IMR-90 (cell line): Measurements from ENCODE around the gene RBBP8. TPM values are rescaled to one million over a fixed set of nuclear protein-coding genes. Genes with fewer than 3 reads are reported as not detected.

Experiments used
- ATAC-seq: fragments of 200-7000 bp; cut with Tn5 transposase; 2 replicates; pipeline ENCODE4 v1.9.1; 2020; ENCODE audit warnings: low read depth, mild to moderate bottlenecking, moderate library complexity
- BruUV-seq: library from RNA; stranded (reverse); fragments of 400-500 nt; replicated peaks from 2 replicates; lab custom pipeline; 2021; lab: Mats Ljungman, UMichigan
- CTCF ChIA-PET: fragments of 300-600 bp; formaldehyde crosslinking; extraction: SDS; loops from one replicate; lab custom pipeline; 2021; ENCODE audit warnings: antibody characterized with exemption; lab: Yijun Ruan, JAX
- POLR2A ChIA-PET: fragments of 300-600 bp; sonication (Branson Sonifier 250); formaldehyde crosslinking; loops from one replicate; lab custom pipeline; 2022; ENCODE audit warnings: antibody characterized with exemption; ENCODE audit not compliant: unreplicated experiment; lab: Charles Lee
- DNase-seq: peaks from one replicate; pipeline ENCODE4 v3.0.0; 2013
- H2AFZ ChIP-seq: replicated peaks from 2 replicates; pipeline ENCODE3; 2013; ENCODE audit warnings: low read length, mild to moderate bottlenecking; ENCODE audit not compliant: poor library complexity
- H2AK5ac ChIP-seq: 2 replicates; pipeline ENCODE4 v1.6.1; 2013; ENCODE audit warnings: low read depth, low read length, inconsistent platforms
- H2AK9ac ChIP-seq: replicated peaks from 2 replicates; pipeline ENCODE3; 2013; ENCODE audit warnings: mild to moderate bottlenecking, low read depth, low read length, moderate library complexity; ENCODE audit not compliant: poor library complexity
- H2BK120ac ChIP-seq: 2 replicates; pipeline ENCODE4 v1.6.1; 2013; ENCODE audit warnings: low read depth, low read length, inconsistent platforms
- H2BK15ac ChIP-seq: 3 replicates; pipeline ENCODE4 v1.6.1; 2013; ENCODE audit warnings: low read depth, low read length, inconsistent platforms
- H2BK20ac ChIP-seq: 2 replicates; pipeline ENCODE4 v1.6.1; 2013; ENCODE audit warnings: low read depth, mild to moderate bottlenecking, inconsistent platforms, low read length, moderate library complexity
- H2BK5ac ChIP-seq: 2 replicates; pipeline ENCODE4 v1.6.1; 2013; ENCODE audit warnings: mild to moderate bottlenecking, low read depth, low read length, inconsistent platforms; ENCODE audit not compliant: poor library complexity, severe bottlenecking
- H3K14ac ChIP-seq: replicated peaks from 2 replicates; pipeline ENCODE4 v1.6.1; 2013; ENCODE audit warnings: low read depth, low read length, inconsistent platforms
- H3K18ac ChIP-seq: 2 replicates; pipeline ENCODE4 v1.6.1; 2013; ENCODE audit warnings: low read depth, low read length, control low read depth
- H3K23ac ChIP-seq: 2 replicates; pipeline ENCODE4 v1.6.1; 2013; ENCODE audit warnings: low read depth, low read length, inconsistent platforms
- H3K27ac ChIP-seq: 2 replicates; pipeline ENCODE4 v1.5.1; 2013; ENCODE audit warnings: mild to moderate bottlenecking, control low read depth, low read length; ENCODE audit not compliant: insufficient read depth
- H3K27me3 ChIP-seq: 2 replicates; pipeline ENCODE4 v1.6.1; 2013; ENCODE audit warnings: low read length; ENCODE audit not compliant: control insufficient read depth, insufficient read depth
- H3K36me3 ChIP-seq: 2 replicates; pipeline ENCODE4 v1.6.1; 2013; ENCODE audit warnings: low read length, mixed read lengths; ENCODE audit not compliant: control insufficient read depth, insufficient read depth
- H3K4ac ChIP-seq: 2 replicates; pipeline ENCODE4 v1.6.1; 2013; ENCODE audit warnings: low read depth, low read length, inconsistent platforms
- H3K4me1 ChIP-seq: 2 replicates; pipeline ENCODE4 v1.6.1; 2013; ENCODE audit warnings: low read length, mixed read lengths; ENCODE audit not compliant: control insufficient read depth, insufficient read depth
- H3K4me2 ChIP-seq: 2 replicates; pipeline ENCODE4 v1.6.1; 2013; ENCODE audit warnings: low read depth, mild to moderate bottlenecking, control low read depth, low read length, moderate library complexity
- H3K4me3 ChIP-seq: 2 replicates; pipeline ENCODE4 v1.5.1; 2013; ENCODE audit warnings: low read depth, mild to moderate bottlenecking, control low read depth, low read length, moderate library complexity; ENCODE audit not compliant: insufficient read depth
- H3K56ac ChIP-seq: 2 replicates; pipeline ENCODE4 v1.6.1; 2013; ENCODE audit warnings: low read length, inconsistent platforms; ENCODE audit not compliant: insufficient read depth; ENCODE audit errors: extremely low read depth
- H3K79me1 ChIP-seq, 2 experiments: 2 replicates each; pipeline ENCODE4 v1.6.1; 2013; ENCODE audit warnings: low read length in 2 of 2, inconsistent platforms in 1 of 2, low read depth in 1 of 2
- H3K9ac ChIP-seq: 2 replicates; pipeline ENCODE4 v1.6.1; 2013; ENCODE audit warnings: low read depth, low read length, control low read depth
- H3K9me1 ChIP-seq: 2 replicates; pipeline ENCODE4 v1.6.1; 2013; ENCODE audit warnings: low read length, inconsistent platforms; ENCODE audit not compliant: insufficient read depth
- H3K9me3 ChIP-seq: 2 replicates; pipeline ENCODE4 v1.6.1; 2013; ENCODE audit warnings: low read length; ENCODE audit not compliant: control insufficient read depth, insufficient read depth
- H4K20me1 ChIP-seq: 2 replicates; pipeline ENCODE4 v1.6.1; 2013; ENCODE audit warnings: low read length, inconsistent platforms; ENCODE audit not compliant: insufficient read depth
- H4K5ac ChIP-seq: 2 replicates; pipeline ENCODE4 v1.6.1; 2013; ENCODE audit warnings: mild to moderate bottlenecking, low read depth, low read length, control low read depth
- H4K8ac ChIP-seq, 2 experiments: 2 replicates each; pipeline ENCODE4 v1.6.1; 2013; ENCODE audit warnings: low read depth in 2 of 2, low read length in 2 of 2, control low read depth in 1 of 2, inconsistent platforms in 1 of 2
- H4K91ac ChIP-seq: 2 replicates; pipeline ENCODE4 v1.6.1; 2013; ENCODE audit warnings: low read depth, low read length, inconsistent platforms; ENCODE audit not compliant: insufficient read depth
- BHLHE40 ChIP-seq: fragments of 150-350 bp; IDR thresholded peaks from 2 replicates; pipeline ENCODE4 v1.6.1; 2016; ENCODE audit warnings: mild to moderate bottlenecking, low read depth, low read length
- CEBPB ChIP-seq: IDR thresholded peaks from 2 replicates; pipeline ENCODE4 v1.6.1; 2012; ENCODE audit warnings: low read depth, low read length, improper control_type of control experiment
- CHD1 ChIP-seq: IDR thresholded peaks from 2 replicates; pipeline ENCODE4 v1.6.1; 2012; ENCODE audit warnings: low read depth, low read length, improper control_type of control experiment
- MAZ ChIP-seq: IDR thresholded peaks from 2 replicates; pipeline ENCODE4 v1.6.1; 2012; ENCODE audit warnings: low read depth, mild to moderate bottlenecking, low read length, improper control_type of control experiment, moderate library complexity, borderline replicate concordance
- NFE2L2 ChIP-seq: fragments of 150-350 bp; IDR thresholded peaks from 2 replicates; pipeline ENCODE4 v1.6.1; 2016; ENCODE audit warnings: low read depth, mild to moderate bottlenecking, low read length
- POLR2A ChIP-seq: IDR thresholded peaks from 2 replicates; pipeline ENCODE4 v1.6.1; 2012; ENCODE audit warnings: mild to moderate bottlenecking, low read depth, low read length
- RAD21 ChIP-seq: IDR thresholded peaks from 2 replicates; pipeline ENCODE4 v1.6.1; 2012; ENCODE audit warnings: low read length, improper control_type of control experiment
- WGBS, 2 experiments: methylation state at CpG; one replicate each; pipeline versions ENCODE4 v1.1.5 to v1.1.7; 2013; ENCODE audit warnings: missing lambda C conversion rate in 2 of 2; ENCODE audit not compliant: insufficient read length in 1 of 2; ENCODE audit errors: extremely low coverage in 2 of 2; 5-methylcytosine and 5-hydroxymethylcytosine counted together
- dilution Hi-C: fragments of 300-500 bp; cut with HindIII; formaldehyde crosslinking; loops from one replicate; pipeline ENCODE4 v1.14.3; 2018; ENCODE audit warnings: low sequenced_read_pairs; ENCODE audit not compliant: unreplicated experiment
- in situ Hi-C: fragments of 300-500 bp; cut with MboI; formaldehyde crosslinking; loops from 3 replicates; pipeline ENCODE4 v1.14.3; 2019; ENCODE audit warnings: low sequenced_read_pairs, inconsistent platforms, mixed read lengths
- intact Hi-C: fragments of 100-400 bp; cut with micrococcal nuclease; formaldehyde crosslinking; loops from 2 replicates; pipeline ENCODE4 v1.10.0; 2022
- polyA plus RNA-seq, 3 experiments: library from polyadenylated mRNA; depleted of rRNA; stranded (reverse); fragments of >200 nt; gene quantifications; 2 replicates each; pipeline ENCODE4 v1.2.3, GENCODE V29; 2012; ENCODE audit warnings: low replicate concordance in 1 of 3
- total RNA-seq: library from RNA; depleted of rRNA; stranded (reverse); fragments of >200 nt; gene quantifications from 2 replicates; pipeline ENCODE4 v1.2.3, GENCODE V29; 2012
- TF ChIP-seq, protein P1 (sequence below): conservative IDR thresholded peaks from 2 replicates; pipeline ENCODE4 v1.5.1; 2012; ENCODE audit warnings: mild to moderate bottlenecking, low read depth, low read length, improper control_type of control experiment
- TF ChIP-seq, protein P2 (sequence below): fragments of 150-350 bp; IDR thresholded peaks from 2 replicates; pipeline ENCODE4 v1.6.1; 2016; ENCODE audit warnings: low read depth, mild to moderate bottlenecking, low read length, moderate library complexity, borderline replicate concordance

Gene RBBP8
- total and polyA plus RNA-seq, 2 of the 4 experiments (the other 2 are of a cell fraction): 12.0 to 21.1 TPM

DNA sequence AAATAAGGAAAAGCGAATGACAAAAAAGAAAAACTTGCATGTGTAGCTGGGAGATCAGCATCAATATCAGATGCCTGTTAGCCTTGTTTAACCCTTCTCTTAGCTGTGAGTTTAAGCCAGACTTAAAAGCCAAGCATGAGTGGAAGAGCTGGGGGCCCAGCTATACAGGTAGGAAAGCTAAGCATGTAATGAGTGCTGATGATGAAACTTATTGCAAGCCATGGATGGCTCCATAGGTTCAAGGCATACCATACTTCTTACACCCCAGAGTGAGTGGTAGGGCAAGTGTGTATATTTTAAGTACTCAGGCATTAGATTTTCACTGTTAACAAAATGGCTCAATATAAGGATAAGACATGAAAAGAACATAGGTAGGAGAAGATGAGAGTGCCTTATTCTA, 28.0 kb downstream of the RBBP8 start:
- H2AFZ ChIP-seq: no peak overlapping the region
- ChIA-PET POLR2A (no interaction called here), CTCF (interaction anchor here (1.3 kb wide), 1 partner anchor 10 kb away, joined by 4 read pairs; no protein-coding TSS in a partner anchor)
- H4K8ac ChIP-seq: no peak overlapping the region
- H2BK20ac ChIP-seq: no peak overlapping the region
- no peak overlapping the region for H2AK5ac ChIP-seq
- no TSS peak for BruUV-seq
- ATAC-seq (no peak), DNase-seq (no peak)
- H3K79me1 ChIP-seq: peaks cover 6 to 7% of the 10 kb centered on the region in 2 experiments; a peak in 2 of 4 replicates
- intact Hi-C loops: no loop called here
- H3K4me1 ChIP-seq: peaks cover 2% of the 10 kb centered on the region; the same call in 1 of the 2 replicates
- 0 out of 2 replicates have a peak, but pooled peaks cover 3% of the 10 kb centered on the region for H3K9me1 ChIP-seq
- H3K9ac ChIP-seq: no peak overlapping the region
- no peak overlapping the region for H3K14ac ChIP-seq
- no CpG with 5 or more reads among the region's 1 CpG for WGBS, 2 experiments
- in situ Hi-C loops: no loop called here
- H3K27me3 ChIP-seq: no peaks in the 10 kb centered on the region
- no peak overlapping the region for H3K4ac ChIP-seq
- no peak overlapping the region for H3K18ac ChIP-seq
- no peak overlapping the region for H4K5ac ChIP-seq
- H2BK120ac ChIP-seq: no peak overlapping the region
- H4K91ac ChIP-seq: no peak overlapping the region
- H3K36me3 ChIP-seq: no peaks in the 10 kb centered on the region
- no peak overlapping the region for H2AK9ac ChIP-seq
- H4K20me1 ChIP-seq: no peaks in the 10 kb centered on the region
- dilution Hi-C loops: no loop called here
- no peak overlapping the region for H3K23ac ChIP-seq
- H3K56ac ChIP-seq: no peak overlapping the region
- TF ChIP-seq, protein P1, sequence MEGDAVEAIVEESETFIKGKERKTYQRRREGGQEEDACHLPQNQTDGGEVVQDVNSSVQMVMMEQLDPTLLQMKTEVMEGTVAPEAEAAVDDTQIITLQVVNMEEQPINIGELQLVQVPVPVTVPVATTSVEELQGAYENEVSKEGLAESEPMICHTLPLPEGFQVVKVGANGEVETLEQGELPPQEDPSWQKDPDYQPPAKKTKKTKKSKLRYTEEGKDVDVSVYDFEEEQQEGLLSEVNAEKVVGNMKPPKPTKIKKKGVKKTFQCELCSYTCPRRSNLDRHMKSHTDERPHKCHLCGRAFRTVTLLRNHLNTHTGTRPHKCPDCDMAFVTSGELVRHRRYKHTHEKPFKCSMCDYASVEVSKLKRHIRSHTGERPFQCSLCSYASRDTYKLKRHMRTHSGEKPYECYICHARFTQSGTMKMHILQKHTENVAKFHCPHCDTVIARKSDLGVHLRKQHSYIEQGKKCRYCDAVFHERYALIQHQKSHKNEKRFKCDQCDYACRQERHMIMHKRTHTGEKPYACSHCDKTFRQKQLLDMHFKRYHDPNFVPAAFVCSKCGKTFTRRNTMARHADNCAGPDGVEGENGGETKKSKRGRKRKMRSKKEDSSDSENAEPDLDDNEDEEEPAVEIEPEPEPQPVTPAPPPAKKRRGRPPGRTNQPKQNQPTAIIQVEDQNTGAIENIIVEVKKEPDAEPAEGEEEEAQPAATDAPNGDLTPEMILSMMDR: no peak
- TF ChIP-seq BHLHE40: no peak
- TF ChIP-seq, protein P2, sequence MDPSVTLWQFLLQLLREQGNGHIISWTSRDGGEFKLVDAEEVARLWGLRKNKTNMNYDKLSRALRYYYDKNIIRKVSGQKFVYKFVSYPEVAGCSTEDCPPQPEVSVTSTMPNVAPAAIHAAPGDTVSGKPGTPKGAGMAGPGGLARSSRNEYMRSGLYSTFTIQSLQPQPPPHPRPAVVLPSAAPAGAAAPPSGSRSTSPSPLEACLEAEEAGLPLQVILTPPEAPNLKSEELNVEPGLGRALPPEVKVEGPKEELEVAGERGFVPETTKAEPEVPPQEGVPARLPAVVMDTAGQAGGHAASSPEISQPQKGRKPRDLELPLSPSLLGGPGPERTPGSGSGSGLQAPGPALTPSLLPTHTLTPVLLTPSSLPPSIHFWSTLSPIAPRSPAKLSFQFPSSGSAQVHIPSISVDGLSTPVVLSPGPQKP: no peak
- TF ChIP-seq MAZ: no peak
- no peak for TF ChIP-seq CHD1
- TF ChIP-seq RAD21: no peak
- no peak for TF ChIP-seq CEBPB
- TF ChIP-seq NFE2L2: no peak
- TF ChIP-seq POLR2A: no peak
- no peak overlapping the region for H2BK5ac ChIP-seq
- H3K4me2 ChIP-seq: no peak overlapping the region
- no peak overlapping the region for H3K4me3 ChIP-seq
- no peak overlapping the region for H2BK15ac ChIP-seq
- H3K9me3 ChIP-seq: no peaks in the 10 kb centered on the region
- no peak overlapping the region for H3K27ac ChIP-seq
